ENCODE measurements around the gene SUPT3H. TPM values are rescaled to one million over a fixed set of nuclear protein-coding genes. Genes with fewer than 3 reads are reported as not detected.
A peak's percentile ranks its signal among the peaks of the same experiment; 100 is the strongest.

The SUPT3H gene
- total and polyA plus RNA-seq, 2 experiments from 2014 or later: 12.4 to 19.4 TPM

DNA sequence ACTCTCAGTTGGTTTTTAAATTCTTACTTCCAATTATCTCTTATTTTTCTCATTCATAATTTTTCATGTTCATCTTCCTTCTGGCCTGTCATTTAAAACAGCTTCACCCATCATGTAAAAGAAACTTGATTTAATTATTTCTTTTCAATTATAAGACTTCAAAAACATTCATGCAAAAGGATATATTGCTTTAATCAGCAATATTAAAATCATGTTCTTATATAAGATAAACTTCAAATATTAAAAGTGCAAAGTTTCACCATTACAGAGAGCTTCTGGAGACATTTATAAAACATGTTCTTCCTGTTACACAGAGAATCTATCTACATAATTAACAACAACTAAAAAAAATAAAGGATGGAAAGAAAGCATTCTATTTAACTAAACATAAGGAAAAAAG, 446.3 kb downstream of the SUPT3H start:
- no peak for DNase-seq (ENCODE audit: low read depth in 1 of 2, low spot score in 1 of 2)

GRCh38 chr6:44926556-44926955, 451.2 kb downstream of the SUPT3H start:
- TF ChIP-seq, protein P1, sequence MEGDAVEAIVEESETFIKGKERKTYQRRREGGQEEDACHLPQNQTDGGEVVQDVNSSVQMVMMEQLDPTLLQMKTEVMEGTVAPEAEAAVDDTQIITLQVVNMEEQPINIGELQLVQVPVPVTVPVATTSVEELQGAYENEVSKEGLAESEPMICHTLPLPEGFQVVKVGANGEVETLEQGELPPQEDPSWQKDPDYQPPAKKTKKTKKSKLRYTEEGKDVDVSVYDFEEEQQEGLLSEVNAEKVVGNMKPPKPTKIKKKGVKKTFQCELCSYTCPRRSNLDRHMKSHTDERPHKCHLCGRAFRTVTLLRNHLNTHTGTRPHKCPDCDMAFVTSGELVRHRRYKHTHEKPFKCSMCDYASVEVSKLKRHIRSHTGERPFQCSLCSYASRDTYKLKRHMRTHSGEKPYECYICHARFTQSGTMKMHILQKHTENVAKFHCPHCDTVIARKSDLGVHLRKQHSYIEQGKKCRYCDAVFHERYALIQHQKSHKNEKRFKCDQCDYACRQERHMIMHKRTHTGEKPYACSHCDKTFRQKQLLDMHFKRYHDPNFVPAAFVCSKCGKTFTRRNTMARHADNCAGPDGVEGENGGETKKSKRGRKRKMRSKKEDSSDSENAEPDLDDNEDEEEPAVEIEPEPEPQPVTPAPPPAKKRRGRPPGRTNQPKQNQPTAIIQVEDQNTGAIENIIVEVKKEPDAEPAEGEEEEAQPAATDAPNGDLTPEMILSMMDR (IDR thresholded peaks at IDR 0.05; ENCODE audit: low read depth, low read length): no peak
- no peak overlapping the region for H3K27ac ChIP-seq
- no peak for DNase-seq (ENCODE audit: low read depth in 1 of 2, low spot score in 1 of 2)
- no peaks in the 10 kb centered on the region for H3K9me3 ChIP-seq (ENCODE audit: low read depth)
- no peak overlapping the region for H3K4me3 ChIP-seq
- H3K36me3 ChIP-seq: no peaks in the 10 kb centered on the region
- no peaks in the 10 kb centered on the region for H3K27me3 ChIP-seq
- peaks cover 12% of the 10 kb centered on the region for H3K4me1 ChIP-seq (ENCODE audit: low read depth)

More for the DNA sequence above, 446.3 kb downstream of the SUPT3H start:
- Histone ChIP-seq H3K9me3 (ENCODE audit: low read depth) (no peaks in the 10 kb centered on the region), H3K27me3 (no peaks in the 10 kb centered on the region), H3K36me3 (no peaks in the 10 kb centered on the region), H3K4me3 (no peak overlapping the region), H3K4me1 (ENCODE audit: low read depth) (no peaks in the 10 kb centered on the region), H3K27ac (no peak overlapping the region)
- TF ChIP-seq, protein P1 (IDR thresholded peaks at IDR 0.05; ENCODE audit: low read depth, low read length): no peak

DNA sequence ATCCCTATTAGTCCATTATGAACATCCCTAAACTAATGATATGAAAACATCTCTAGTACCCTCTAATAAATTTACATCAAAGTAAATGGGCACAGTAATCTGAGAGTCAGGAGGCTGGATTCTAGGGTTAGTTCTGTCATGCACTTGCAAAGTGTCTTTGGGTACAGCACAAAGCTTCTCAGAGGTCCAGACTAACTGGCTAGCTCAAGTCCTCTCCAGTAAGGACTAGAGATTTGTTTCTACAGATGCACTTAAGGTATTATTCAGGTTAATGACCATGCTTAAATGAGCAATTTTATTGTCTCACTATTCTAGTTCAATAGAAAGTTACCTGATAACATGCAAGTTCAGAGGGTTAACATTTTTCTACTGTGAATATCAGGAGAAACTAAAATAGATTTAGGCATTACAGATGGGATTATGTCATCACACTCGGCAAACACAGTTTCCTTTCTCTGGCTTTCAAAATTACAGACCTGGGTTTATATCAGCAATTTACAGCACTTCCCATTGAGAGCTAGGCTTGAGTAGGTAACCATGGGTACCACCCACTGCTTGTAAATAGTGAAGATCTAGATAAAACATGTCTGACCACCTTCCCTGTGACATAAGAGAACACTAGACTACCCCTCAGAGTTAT, 452.5 kb downstream of the SUPT3H start:
- H3K9me3 ChIP-seq (ENCODE audit: low read depth): no peaks in the 10 kb centered on the region
- H3K4me3 ChIP-seq: no peak overlapping the region
- DNase-seq (ENCODE audit: low read depth in 1 of 2, low spot score in 1 of 2): peak; percentile 6 to 57
- H3K4me1 ChIP-seq (ENCODE audit: low read depth): peaks cover 23% of the 10 kb centered on the region
- no peaks in the 10 kb centered on the region for H3K27me3 ChIP-seq
- TF ChIP-seq, protein P1 (IDR thresholded peaks at IDR 0.05; ENCODE audit: low read depth, low read length): no peak
- H3K27ac ChIP-seq: no peak overlapping the region
- no peaks in the 10 kb centered on the region for H3K36me3 ChIP-seq

DNA sequence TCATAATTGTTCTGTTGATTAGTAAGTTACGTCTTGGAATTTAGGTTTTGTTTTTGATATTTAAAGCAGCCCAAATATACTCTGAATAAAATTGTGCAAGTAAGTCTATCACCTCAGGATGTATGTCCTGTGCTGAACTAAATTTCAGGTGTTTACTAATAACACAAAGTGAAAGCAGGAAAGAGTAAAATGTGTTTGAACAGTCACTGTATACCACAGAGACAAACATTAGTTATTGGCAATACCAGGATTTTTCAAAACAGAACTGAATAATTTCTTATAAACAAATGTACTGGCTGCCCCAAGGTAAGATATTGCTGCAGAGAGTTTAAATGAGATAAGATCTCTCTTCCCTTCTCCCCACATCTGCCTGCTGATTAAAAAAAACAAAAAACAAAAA, 454.3 kb downstream of the SUPT3H start:
- peaks cover 23% of the 10 kb centered on the region for H3K4me1 ChIP-seq (ENCODE audit: low read depth)
- no peaks in the 10 kb centered on the region for H3K27me3 ChIP-seq
- H3K36me3 ChIP-seq: no peaks in the 10 kb centered on the region
- no peak overlapping the region for H3K27ac ChIP-seq
- H3K9me3 ChIP-seq (ENCODE audit: low read depth): no peaks in the 10 kb centered on the region
- no peak for DNase-seq (ENCODE audit: low read depth in 1 of 2, low spot score in 1 of 2)
- H3K4me3 ChIP-seq: no peak overlapping the region
- TF ChIP-seq, protein P1 (IDR thresholded peaks at IDR 0.05; ENCODE audit: low read depth, low read length): no peak

- H3K27me3 ChIP-seq: no peaks in the 10 kb centered on the region
- no peak overlapping the region for H3K4me3 ChIP-seq
- peaks cover 23% of the 10 kb centered on the region for H3K4me1 ChIP-seq (ENCODE audit: low read depth)
- peak in 1 of 2 donors; percentile 73 for DNase-seq (ENCODE audit: low read depth in 1 of 2, low spot score in 1 of 2)
- TF ChIP-seq, protein P1 (IDR thresholded peaks at IDR 0.05; ENCODE audit: low read depth, low read length): no peak
- no peaks in the 10 kb centered on the region for H3K9me3 ChIP-seq (ENCODE audit: low read depth)
- no peaks in the 10 kb centered on the region for H3K36me3 ChIP-seq
- H3K27ac ChIP-seq: peak overlapping the region; percentile 75
Measured at GRCh38 chr6:44921798-44922197, 455.9 kb downstream of the SUPT3H start.
